ENCODE results near the gene TBC1D9.

TBC1D9 gene

DNA sequence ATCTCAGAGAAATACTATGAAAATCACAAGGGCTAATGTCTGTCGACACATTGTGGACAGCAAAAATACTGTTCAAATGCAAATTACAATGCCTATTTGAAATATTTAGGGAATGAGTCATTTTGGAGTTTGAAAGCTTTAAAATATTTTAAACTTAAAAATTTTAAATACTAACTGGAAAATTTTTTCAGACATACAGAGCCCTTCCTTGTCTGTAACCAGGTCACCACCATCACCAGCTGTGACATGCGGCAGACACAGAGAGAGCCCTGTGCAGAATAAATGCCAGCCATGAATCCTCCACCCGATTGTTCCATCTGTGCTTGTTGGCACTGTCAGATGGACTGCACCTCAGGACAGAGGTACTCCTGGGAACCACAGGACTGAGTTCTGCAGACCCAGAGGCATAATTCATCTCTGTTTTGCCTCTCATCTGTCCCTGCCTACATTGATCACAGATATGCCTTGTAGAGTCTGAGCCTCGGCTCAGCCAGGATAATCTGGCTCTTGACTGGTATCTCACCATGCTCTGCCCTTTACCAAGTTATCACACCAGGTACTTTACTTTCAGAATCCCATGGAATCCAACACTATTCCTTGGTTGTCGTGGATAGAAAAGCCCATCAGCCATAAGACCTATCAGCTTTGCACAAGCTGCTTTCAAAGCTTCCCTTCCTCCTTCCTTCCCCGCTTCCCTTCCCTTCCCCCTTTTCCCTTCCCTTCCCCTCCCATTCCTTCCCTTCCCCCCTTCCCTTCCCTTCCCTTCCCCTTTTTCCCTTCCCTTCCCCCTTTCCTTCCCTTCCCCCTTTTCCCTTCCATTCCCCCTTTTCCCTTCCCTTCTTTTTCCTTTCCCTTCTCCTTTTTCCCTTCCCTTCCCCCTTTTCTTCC lies 67.2 kb downstream of the TBC1D9 start:
- DNase-seq = no peak

DNA sequence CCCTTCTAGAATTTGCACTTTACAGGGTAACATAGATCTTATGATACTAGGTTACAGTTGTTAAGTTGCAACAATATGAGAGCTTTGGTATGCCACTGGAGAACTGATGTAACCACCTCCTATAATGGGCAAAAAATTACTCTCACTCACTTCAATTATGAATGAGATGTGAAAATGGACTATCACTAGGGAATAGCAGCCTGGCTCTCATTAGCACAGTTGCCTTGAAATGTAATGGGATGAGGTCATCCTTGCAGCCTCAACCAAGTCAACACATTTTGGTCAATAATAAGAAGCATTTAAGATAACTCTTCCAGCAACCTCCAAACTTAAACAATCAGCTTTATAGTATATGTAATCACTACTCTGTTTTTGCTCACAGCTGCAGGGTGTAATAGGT lies 69.4 kb downstream of the TBC1D9 start:
- no peak for DNase-seq

- DNase-seq = no peak
Measured at GRCh38 chr4:140684314-140684713, 71.9 kb downstream of the TBC1D9 start.

GRCh38 chr4:140681201-140681600 lies 75.0 kb downstream of the TBC1D9 start:
- DNase-seq = no peak

DNA sequence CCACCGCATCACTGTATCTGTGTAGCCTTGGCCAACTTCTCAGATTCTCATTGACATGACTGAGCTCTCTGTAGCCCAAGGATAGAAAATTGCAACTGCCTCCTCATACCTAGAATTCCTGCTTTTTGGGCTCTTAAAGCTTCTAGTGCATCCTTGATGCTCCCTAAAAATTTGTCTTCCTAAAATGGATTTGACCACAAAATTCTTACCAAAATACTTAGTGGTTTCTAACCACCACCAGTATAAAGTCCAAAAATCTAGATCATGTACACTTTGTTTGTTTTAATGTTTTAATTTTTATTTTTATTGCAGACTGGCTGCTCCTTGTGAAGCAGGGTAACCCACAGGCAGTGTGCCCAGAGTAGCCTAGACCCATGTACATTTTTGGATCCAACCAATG lies 75.5 kb downstream of the TBC1D9 start:
- no peak for DNase-seq

- DNase-seq = peak; percentile 86
Measured at GRCh38 chr4:140679576-140679975, 76.6 kb downstream of the TBC1D9 start.

- no peak for DNase-seq
Measured at GRCh38 chr4:140675599-140676231, 80.5 kb downstream of the TBC1D9 start.

DNA sequence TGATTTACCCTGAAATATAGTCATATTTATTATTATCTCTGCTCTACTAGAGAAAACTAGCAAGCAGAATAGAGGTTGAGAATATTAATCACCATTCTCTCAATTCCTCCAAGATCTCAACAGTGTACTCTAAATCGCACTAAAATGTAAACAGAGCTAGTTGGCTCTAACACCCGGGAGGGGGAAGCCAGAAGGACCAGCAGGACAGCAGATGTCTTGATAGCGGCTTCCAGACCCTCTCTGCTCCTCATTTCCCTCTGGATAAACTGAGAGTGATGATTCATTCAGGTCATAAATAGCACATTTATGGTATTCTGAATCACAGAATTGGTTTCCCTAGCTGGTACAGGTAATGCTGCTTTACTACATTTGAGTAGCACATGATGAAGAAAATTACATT lies 82.5 kb downstream of the TBC1D9 start:
- DNase-seq = no peak

DNA sequence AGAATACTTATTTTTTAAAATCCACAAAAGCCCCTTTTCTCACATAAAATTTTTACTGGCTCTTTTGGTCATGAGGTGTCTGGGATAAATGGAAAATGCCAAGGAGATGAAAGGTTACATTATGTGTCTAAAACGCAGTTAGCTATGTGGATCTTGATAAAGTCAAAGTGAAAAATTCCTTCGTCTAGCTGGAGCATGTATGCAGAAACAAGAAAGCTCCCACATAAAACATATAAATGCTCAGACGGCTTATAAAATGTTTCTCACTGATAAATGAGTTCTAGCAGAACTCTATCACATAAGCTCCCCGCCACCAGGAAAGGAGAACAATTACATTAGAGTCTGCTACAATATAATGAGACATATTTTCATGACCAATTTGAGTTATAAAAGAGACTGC lies 83.8 kb downstream of the TBC1D9 start:
- DNase-seq = no peak

- DNase-seq = no peak
Measured at GRCh38 chr4:140668111-140668510, 88.1 kb downstream of the TBC1D9 start.

GRCh38 chr4:140666889-140667614 lies 89.1 kb downstream of the TBC1D9 start:
- DNase-seq = no peak

DNA sequence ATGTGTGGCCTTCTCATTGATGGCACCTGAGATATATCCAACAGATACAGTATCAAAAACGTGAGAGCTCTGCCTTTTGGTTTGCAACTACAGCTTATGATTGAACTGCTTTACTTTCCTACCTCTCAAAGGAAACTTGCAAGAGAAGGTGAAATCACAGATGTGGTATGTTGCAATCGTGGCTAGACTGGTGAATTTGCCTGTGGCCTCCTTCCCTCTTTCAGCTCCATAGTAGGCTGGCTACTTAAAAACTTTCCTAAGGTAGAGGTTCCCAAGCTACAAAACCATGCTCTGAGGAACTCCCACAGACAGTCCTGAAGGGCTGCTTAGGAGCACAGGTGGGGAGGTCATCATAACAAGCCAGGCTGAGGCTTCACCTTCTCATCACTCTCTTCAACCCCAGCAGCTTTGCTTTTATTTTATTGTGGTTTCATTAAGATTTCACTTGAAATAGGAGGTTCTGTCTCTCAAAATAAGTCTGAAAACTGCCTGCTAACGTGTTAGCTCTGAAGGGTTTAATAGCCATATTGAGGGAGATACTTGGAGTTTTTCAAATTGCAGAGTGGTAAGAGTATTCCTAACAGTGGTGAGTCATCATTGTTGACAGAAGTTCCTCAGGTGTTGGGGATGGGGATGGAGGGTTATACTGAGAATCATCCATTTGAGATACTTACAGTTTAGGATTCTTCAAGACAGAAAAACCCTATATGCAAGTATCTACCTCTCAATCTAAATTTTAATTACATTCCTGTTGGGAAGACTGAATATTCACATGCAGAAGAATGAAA lies 93.9 kb downstream of the TBC1D9 start:
- DNase-seq = no peak

DNA sequence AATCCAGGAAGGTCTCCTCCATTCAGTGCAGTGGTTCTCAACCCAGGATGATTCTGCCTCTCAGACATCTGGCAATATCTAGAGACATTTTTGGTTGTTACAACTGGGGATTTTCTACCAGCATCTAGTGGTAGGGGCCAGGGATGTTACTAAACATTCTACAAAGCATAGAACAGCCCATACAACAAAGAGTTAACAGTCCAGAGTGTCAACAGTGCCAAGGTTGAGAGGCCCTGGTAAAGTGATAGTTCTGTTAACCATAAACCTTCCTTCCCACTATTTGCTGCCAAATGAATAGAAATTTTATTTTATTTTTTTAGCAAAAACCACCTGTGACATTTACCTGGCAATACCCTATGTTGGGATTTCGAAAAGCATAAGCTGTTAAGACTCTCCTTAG lies 94.6 kb downstream of the TBC1D9 start:
- DNase-seq = no peak

DNA sequence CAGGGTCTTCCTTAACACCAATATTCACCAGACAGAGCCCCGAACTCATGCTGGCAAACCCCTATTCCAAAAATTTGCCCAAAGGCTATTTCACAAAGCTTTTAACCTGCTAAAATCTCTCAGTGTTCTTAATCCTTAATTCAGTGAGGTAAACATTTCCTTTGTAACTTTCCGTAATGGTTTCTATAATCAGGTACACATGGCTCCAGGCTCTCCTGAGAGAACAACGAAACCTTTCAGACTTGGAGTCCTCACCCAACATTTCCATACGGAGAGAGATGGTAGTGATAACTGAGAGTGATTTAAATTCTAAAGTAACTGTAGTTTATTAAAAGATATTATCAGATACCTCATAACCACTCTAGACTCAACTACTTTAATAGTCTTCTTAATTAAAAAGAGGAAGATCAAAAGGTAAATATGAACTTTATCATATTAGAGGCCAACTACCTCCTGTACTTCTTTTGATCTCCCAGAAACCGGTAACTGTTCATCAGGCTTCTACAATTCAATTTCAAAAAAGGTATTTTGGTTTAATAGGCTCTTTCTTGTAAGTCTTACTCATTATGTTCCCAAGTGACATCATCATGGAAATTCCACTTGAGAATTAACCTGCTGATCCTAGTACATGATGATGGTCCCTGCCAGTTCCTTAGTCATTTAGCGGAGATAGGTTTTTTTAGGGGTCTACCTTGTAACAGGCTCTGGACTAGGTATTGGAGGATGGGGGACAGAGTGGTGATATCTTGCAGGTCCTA lies 96.1 kb downstream of the TBC1D9 start:
- DNase-seq = peak; percentile 37

DNA sequence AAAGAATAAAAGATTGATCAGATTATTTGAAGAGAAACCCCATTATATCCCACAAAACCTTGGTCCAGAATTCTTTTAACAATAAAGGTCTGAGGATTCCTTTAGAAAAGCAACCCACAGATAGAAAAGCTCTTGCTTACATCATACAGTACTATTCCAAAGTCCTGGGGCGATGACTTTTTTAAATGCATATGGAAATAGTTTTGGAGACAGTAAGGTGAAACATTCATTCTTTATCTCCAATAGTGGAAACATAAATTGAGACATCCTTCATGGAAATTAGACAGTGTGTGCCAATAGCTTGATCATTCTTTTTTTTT lies 101.7 kb downstream of the TBC1D9 start:
- DNase-seq = no peak

DNA sequence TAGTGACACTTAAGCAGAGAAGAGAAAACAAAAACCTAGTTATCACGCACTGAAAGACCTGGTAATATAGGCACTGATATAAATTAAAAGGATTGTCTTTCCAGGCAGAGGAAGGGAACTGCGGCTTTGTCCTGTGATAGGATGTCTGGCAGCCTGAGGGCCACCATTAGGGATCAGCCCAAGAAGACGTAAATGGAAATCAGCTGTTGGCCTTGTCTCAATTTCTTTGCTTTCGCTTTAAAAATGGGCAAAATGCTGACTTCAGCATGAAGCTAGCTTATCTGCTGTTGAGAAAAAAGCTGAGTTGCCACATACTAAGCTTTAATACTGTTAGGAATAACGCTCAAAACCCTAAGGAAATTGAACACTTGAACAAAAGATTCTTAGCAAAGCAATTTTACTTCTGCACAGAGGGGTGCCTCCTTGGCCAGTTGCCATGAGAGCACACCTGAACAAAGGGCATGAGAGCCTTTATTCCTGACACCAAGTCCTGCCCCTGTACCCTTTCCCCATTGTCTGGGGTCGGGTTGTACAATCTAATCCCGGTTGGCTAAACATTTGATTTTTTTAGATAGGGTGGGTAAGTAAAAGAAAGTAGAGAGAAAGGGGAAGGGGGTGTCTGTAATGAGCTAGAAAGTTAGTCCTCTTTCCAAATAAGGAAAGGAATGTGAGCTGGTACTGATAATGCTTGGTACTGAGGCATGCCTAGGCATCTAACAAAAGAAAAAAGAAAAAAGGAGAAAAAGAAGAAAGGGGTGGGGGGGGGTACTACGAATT lies 102.3 kb downstream of the TBC1D9 start:
- DNase-seq = no peak

- DNase-seq = no peak
Measured at GRCh38 chr4:140652601-140653000, 103.6 kb downstream of the TBC1D9 start.

DNA sequence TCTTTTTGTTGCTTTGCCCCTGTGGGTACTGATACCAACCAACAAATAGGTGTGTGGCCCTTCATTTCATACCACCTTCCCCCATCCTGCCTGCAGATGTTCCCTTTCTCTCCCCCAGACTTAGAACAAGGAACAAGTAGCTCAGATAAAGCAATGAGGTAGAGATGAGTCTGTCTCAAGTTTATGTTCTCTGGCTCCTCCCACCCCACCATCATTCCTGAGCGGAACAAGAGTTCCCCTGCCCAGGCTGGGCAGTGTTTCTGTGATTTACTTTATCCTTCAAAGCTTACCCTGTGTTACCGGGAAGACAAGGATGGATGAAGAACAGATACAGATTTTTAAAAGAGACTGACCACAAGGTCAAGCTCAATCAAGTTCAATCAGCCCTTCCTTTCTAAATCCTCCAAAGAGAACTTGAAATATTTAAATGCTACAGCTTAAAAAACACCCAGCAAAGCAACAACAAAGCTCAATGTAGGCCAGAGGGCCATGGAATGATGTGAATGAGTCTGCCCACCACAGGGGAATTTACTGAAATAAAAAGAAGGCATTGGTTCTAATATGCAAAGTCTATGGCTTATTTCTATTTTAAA lies 107.4 kb downstream of the TBC1D9 start:
- no peak for DNase-seq

DNA sequence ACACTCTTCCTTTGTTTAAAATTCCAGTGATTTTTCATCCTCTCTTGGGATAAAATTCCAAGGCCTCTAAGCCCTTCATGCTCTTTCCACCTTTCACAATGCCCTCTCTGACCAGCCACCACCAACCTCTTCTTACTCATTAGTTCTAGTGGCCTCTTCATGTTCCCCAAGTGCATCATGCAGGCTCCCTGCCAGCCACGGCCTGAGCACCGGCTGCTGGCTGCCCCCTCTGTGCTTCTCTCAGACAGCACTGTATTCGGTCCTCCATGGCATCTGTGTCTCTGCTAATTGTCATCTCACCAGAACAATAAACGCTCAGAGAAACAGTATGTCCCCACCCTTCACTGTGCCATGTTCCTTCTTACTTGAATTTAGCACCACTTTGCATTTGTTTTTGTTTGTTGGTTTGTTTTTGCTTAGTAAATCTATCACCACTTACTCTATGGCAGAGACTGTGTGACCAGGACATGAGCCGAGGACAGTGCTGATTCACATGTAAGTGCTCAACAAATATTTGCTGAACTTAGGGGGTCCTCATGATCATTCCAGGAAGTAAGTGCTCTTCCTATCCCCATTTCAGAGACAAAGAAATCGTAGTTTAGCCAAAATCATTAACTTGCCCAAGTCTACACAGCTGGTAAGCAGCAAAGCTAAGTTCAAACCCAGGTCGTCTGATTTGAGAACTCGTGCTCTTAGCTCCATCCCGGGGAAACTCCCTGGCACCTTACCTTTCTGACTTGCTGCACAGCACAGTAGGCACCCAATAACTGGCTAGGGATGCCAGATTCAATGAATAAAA lies 110.4 kb downstream of the TBC1D9 start:
- no peak for DNase-seq

DNA sequence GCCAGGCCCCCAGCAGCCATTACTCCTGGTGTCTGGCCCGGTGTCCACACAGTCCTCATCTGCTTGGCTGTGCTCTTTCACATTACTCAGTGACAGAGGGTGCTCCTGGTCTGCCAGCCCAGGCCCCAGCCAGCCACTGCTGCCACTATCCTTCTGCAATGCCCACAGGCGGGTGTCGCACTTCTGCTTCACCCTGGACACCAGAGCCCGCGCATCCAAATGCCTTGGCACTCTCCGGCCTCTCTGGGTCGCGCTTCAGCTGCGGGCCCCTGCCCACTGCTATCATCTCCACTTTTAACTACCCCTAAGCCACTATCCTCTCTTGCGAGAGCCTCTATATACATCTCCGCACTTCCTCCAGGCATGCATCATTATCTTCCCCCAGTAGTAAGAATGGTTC lies 111.0 kb downstream of the TBC1D9 start:
- no peak for DNase-seq

Data from inflammatory macrophage treated with lipopolysaccharide for 4 hours (primary cell).